ENCODE data around the gene SPRED2. TPM values are rescaled to one million over a fixed set of nuclear protein-coding genes. Genes with fewer than 3 reads are reported as not detected.

Gene SPRED2
- total RNA-seq, 1 donor from 2014 or later = 8.6 TPM

DNA sequence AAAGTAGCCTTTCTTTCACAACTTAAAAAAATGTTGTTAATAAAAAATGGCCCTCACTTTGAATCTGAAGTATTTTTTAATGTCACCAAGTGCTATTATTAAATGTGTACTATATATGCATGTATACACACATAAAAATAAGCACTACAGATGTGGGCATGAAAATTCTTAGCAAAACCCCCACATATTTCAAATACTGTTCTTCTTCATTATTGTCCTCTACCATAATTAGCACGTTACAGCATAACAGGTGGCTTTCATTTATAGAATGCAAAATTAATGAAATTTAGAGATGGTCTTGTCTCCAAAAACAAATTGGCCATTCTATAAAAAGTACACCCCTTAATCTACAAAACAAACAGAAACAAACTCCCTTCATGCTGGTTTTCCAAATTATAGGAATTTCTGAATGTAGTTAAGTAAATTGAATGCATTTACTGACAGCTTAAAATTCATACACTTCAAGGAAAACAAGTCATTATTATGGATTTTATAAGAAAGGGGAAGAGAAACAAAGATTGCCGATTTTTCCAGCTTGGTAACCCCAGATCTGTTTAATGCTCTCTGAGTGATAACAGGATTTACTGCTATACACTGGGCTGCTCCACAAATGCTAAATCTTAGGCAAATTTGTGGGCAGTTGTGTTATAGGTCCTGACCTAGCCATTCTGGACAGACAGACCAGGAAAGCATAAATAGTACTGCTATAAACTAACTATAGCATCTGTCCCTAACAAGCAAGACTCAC lies 67.2 kb downstream of the SPRED2 start:
- DNase-seq = no peak

- DNase-seq = no peak
Measured at GRCh38 chr2:65363879-65364666, 68.3 kb downstream of the SPRED2 start.

GRCh38 chr2:65361623-65362022 lies 70.8 kb downstream of the SPRED2 start:
- no peak for DNase-seq

GRCh38 chr2:65360441-65360840 lies 72.0 kb downstream of the SPRED2 start:
- no peak for DNase-seq

DNA sequence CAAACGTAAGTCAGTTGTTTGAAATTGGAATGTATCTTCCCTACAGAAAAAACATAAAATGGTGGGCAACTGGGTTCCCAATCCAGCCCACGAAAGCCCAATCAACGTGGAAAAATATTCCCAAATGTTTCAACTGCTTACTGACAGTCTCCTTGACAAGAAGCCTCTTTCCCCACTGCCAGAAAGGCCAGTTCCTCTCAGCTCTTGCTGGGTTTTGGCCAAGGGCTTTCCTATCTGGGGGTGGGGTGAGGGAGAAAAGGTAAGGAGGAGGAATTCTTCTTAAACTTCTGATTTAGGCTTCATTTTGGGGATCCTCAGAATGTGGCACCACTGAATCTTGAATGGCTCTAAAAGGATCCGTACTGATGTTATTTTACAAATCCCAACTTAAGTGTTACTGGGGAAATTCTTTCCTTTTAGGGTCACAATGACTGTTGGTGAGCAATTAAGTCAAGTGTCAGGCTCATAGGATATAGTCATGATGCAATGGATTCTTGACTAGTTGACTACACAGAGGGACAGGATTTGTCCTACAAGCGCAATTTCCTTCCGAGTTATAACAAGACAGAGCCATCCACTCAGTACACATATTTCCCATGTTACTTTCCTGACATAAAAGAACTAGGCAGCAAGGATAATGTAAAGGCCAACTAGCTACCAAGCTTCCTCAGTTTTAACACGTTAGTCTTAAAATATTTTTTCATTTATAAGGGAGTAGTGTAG lies 73.6 kb downstream of the SPRED2 start:
- no peak for DNase-seq

DNA sequence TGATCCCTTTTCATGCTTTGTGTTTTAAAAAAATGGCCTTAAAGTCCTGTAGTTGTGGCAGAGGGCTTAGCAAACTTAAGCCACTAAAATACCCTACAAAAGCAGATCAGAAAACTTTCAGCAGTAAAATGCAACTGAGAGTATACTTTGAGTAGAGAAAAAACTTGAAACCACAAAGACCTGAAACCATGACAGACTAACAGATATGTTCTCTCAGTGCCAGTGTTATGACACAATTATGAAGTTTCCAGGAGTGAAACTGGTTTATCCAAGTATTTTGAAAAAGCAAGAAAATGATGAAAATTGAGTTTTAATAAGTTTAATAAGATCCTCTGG lies 74.5 kb downstream of the SPRED2 start:
- no peak for DNase-seq

DNA sequence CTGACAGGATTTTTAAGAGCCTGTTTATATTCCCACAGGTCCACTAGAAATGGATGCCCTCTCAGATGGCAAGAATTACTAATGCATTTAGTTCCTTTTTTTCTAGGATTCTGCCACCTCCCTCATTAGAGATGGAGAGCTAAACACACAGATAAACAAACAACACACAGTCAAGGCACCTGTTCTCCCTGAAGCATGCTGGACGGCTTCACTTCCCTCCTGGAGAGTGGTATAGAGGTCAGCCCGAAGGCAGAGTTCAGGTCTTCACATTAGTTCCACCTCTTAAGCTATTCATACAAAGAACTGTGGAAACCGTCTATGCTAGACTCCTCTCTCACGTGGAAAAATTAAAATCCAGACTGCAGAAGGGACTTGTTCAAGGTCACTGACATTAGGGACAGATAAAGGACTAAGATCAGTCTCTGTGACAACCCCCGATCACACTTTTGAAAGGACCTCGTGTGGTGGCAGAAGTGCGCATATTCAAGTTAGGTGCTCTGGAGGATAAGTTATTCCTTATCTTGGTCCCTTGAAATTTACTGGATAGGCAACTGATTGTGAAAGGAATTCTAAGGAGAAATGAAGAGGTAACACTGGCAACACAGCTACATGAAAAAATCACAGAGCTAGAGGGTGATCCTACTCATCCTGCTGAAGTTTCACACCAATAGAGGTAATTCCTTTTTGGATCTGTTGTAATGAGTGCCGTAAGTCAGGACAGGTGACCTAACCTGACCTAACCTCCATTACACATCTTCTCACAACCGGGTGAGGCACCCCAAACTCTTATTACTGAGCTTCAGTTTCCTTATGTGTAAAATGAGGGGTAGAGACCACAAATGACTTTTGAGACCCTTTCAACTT lies 75.1 kb downstream of the SPRED2 start:
- no peak for DNase-seq

- DNase-seq = no peak
Measured at GRCh38 chr2:65355186-65355831, 77.1 kb downstream of the SPRED2 start.

GRCh38 chr2:65354773-65355172 lies 77.6 kb downstream of the SPRED2 start:
- no peak for DNase-seq

- no peak for DNase-seq
Measured at GRCh38 chr2:65353927-65354326, 78.5 kb downstream of the SPRED2 start.

DNA sequence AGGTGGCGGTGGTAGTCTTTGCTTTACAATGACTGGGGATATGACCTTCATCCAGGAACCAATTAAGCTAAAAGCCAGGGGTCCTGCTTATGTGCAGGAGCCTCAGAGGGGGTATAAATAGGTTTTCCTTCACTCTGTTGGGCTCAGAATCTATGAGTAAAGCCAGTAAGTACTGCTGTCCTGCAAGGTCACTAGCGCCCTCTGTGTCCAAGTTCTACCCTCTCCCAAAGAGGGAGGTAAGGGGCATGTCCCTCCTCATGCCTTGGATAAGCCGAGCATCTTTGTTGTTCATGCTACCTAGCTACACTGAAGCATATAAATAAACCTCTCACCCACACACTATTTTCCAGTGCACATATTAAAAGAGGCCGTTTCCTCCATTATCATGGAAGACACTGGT lies 79.4 kb downstream of the SPRED2 start:
- DNase-seq = no peak

- DNase-seq = no peak
Measured at GRCh38 chr2:65351948-65352595, 80.3 kb downstream of the SPRED2 start.

- no peak for DNase-seq
Measured at GRCh38 chr2:65351234-65351947, 81.0 kb downstream of the SPRED2 start.

GRCh38 chr2:65350651-65351056 lies 81.7 kb downstream of the SPRED2 start:
- DNase-seq = no peak

DNA sequence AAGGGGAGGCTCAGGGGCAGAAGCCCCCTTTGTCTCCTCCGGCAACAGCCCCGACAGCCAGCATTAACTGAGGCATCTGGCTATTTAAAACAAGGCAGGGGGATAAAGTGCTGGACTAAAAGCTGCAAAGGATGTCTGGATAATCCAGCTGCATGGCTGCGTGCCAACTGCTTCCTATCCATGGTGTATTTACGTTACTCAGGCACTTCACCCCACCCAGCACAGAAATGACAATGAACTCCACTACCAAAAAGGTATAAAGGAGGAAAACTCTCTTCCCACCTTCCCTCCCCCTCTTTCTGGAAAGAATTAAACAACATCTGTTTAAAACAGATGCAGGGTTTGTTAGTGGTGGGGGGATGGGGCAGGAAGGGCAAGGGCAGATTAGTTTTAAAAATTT lies 82.5 kb downstream of the SPRED2 start:
- DNase-seq = no peak

- no peak for DNase-seq
Measured at GRCh38 chr2:65347913-65348312, 84.5 kb downstream of the SPRED2 start.

- no peak for DNase-seq
Measured at GRCh38 chr2:65345631-65346030, 86.8 kb downstream of the SPRED2 start.

- no peak for DNase-seq
Measured at GRCh38 chr2:65344689-65345088, 87.7 kb downstream of the SPRED2 start.

- DNase-seq = no peak
Measured at GRCh38 chr2:65344182-65344581, 88.2 kb downstream of the SPRED2 start.

DNA sequence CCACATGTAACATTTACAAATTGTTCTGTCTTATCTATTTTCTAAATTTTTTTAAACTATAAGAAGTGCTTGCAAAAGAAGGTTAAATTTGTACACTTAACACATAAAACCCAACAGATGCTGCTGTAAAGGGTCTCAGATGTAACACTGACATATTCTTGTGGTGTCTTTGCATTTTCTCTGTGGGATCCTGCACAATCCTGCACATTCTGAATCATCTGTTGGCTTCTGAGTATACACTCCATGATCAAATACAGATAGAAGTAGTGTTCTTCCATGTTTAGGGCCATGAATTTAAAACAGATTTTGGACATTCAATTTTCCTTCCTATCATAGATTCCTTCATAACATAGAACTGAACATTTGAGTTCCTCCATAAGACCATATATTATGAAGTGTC lies 89.0 kb downstream of the SPRED2 start:
- no peak for DNase-seq
